C4-2B (cell line): ENCODE measurements around the gene HCRT.

ENCODE experiments used
- ZFX ChIP-seq: fragments of 450-650 bp; IDR thresholded peaks from 2 replicates; pipeline ENCODE4 v1.6.1; 2017
- TF ChIP-seq, protein P1 (sequence below): fragments of 450-650 bp; conservative IDR thresholded peaks from 2 replicates; pipeline ENCODE4 v1.5.1; 2017; ENCODE audit warnings: mild to moderate bottlenecking

DNA sequence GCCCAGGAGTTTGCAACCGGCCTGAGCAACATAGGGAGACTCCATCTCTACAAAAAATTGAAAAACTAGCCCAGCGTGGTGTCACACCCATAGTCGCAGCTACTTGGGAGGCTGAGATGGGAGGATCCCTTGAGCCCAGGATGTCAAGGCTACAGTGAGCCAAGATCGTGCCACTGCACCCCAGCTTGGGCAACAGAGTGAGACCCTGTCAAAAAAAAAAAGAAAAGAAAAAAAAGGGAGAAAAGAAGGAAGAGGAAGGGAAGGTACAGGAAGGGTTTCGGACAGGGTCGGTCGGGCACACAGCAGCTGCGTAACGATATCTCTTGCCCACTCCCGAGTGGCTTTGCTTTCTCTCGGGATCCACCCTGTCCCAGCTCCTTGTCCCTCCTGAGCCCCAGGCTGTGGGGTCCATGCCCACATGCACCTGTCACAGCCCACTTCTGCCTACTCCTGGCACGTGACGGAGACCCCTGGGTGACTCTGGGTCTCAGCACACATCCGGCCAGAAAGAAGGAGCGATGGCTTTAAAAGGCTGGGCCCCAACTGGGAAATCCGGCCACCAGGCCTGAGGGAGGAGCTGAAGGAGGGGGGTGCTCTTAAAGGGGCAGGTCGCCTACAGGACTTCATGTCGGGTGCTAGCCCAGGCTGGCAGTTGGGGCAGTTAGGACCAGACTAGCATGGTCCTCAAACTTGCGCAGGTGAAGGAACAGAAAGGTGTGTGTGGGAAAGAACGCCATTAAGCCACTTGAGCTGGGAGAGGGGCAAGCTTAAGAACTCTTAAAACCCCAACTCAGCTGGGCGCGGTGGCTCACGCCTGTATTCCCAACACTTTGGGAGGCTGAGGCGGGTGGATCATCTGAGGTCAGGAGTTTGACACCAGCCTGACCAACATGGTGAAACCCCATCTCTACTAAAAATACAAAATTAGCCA is 9.0 kb upstream of the HCRT start, which contains the start of gene GHDC:
- TF ChIP-seq, protein P1, sequence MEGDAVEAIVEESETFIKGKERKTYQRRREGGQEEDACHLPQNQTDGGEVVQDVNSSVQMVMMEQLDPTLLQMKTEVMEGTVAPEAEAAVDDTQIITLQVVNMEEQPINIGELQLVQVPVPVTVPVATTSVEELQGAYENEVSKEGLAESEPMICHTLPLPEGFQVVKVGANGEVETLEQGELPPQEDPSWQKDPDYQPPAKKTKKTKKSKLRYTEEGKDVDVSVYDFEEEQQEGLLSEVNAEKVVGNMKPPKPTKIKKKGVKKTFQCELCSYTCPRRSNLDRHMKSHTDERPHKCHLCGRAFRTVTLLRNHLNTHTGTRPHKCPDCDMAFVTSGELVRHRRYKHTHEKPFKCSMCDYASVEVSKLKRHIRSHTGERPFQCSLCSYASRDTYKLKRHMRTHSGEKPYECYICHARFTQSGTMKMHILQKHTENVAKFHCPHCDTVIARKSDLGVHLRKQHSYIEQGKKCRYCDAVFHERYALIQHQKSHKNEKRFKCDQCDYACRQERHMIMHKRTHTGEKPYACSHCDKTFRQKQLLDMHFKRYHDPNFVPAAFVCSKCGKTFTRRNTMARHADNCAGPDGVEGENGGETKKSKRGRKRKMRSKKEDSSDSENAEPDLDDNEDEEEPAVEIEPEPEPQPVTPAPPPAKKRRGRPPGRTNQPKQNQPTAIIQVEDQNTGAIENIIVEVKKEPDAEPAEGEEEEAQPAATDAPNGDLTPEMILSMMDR: no peak
- TF ChIP-seq ZFX: no peak
